KMS-11 (cell line): ENCODE results near the gene CYB561D1.

Source experiments
- H2AFZ ChIP-seq: fragments of 200-600 bp; sonication (generic); 2 replicates; pipeline ENCODE4 v1.6.1; 2016; ENCODE audit warnings: antibody characterized with exemption, mixed run types, low read depth
- H3K27ac ChIP-seq: fragments of 200-600 bp; sonication (generic); 2 replicates; pipeline ENCODE4 v1.6.1; 2016; ENCODE audit warnings: mild to moderate bottlenecking, mixed run types
- H3K27me3 ChIP-seq: fragments of 200-600 bp; sonication (generic); 2 replicates; pipeline ENCODE4 v1.6.1; 2017; ENCODE audit warnings: mild to moderate bottlenecking, low read depth, mixed run types, moderate library complexity; ENCODE audit not compliant: insufficient read depth
- H3K36me3 ChIP-seq: fragments of 200-600 bp; sonication (generic); 2 replicates; pipeline ENCODE4 v1.6.1; 2017; ENCODE audit warnings: mild to moderate bottlenecking, mixed run types; ENCODE audit not compliant: insufficient read depth
- H3K4me1 ChIP-seq: fragments of 200-600 bp; sonication (generic); 2 replicates; pipeline ENCODE4 v1.6.1; 2016; ENCODE audit warnings: mild to moderate bottlenecking, low read depth, mixed run types; ENCODE audit not compliant: poor library complexity, severe bottlenecking
- H3K4me2 ChIP-seq: fragments of 200-600 bp; sonication (generic); 2 replicates; pipeline ENCODE4 v1.7.0; 2016; ENCODE audit warnings: mild to moderate bottlenecking, mixed run types
- H3K4me3 ChIP-seq: fragments of 200-600 bp; sonication (generic); IDR thresholded peaks from 2 replicates; pipeline ENCODE4 v1.6.1; 2017; ENCODE audit warnings: low read depth, low read length, mixed read lengths; ENCODE audit not compliant: insufficient read depth
- H3K79me2 ChIP-seq: fragments of 200-600 bp; sonication (generic); 2 replicates; pipeline ENCODE4 v1.6.1; 2016; ENCODE audit warnings: low read depth, mixed run types; ENCODE audit not compliant: insufficient read depth
- H3K9ac ChIP-seq: fragments of 200-600 bp; sonication (generic); 2 replicates; pipeline ENCODE4 v1.6.1; 2016; ENCODE audit warnings: mild to moderate bottlenecking, mixed run types
- H4K20me1 ChIP-seq: fragments of 200-600 bp; sonication (generic); 2 replicates; pipeline ENCODE4 v1.6.1; 2016; ENCODE audit warnings: mild to moderate bottlenecking, mixed run types; ENCODE audit not compliant: insufficient read depth
- TF ChIP-seq, protein P1 (sequence below): fragments of 200-600 bp; sonication (generic); conservative IDR thresholded peaks from 2 replicates; pipeline ENCODE4 v1.6.1; 2017; ENCODE audit warnings: low read depth, mild to moderate bottlenecking, antibody characterized with exemption, low read length, moderate library complexity, mixed read lengths

Gene CYB561D1

DNA sequence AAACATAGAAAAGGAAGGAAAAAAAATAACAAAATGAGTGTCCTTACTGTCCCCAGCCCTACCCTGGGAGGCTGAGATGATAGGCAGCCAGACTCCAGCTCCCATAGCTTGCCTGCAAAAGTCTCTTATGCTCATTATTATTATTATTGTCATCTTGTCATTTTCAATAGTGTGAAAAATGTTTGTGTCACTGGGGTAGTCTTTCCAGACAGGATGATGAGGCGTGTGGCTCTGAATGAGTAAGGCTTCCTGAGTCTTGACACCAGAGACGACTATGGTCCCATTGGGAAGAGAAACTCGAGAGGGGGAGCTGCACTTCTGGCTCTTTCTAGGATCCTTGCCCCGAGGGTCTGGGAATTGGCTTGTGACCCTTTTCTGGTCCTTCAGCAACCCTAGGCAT lies 1.1 kb upstream of the CYB561D1 start:
- Histone ChIP-seq H3K4me1 (peaks cover 18% of the 10 kb centered on the region), H4K20me1 (no peaks in the 10 kb centered on the region), H3K4me3 (no peak overlapping the region), H3K4me2 (no peak overlapping the region), H3K36me3 (no peaks in the 10 kb centered on the region; the same call in 1 of the 2 replicates), H3K27me3 (no peaks in the 10 kb centered on the region), H2AFZ (no peak overlapping the region), H3K9ac (no peak overlapping the region), H3K79me2 (peaks cover 14% of the 10 kb centered on the region; the same call in 1 of the 2 replicates), H3K27ac (no peak overlapping the region)
- TF ChIP-seq, protein P1, sequence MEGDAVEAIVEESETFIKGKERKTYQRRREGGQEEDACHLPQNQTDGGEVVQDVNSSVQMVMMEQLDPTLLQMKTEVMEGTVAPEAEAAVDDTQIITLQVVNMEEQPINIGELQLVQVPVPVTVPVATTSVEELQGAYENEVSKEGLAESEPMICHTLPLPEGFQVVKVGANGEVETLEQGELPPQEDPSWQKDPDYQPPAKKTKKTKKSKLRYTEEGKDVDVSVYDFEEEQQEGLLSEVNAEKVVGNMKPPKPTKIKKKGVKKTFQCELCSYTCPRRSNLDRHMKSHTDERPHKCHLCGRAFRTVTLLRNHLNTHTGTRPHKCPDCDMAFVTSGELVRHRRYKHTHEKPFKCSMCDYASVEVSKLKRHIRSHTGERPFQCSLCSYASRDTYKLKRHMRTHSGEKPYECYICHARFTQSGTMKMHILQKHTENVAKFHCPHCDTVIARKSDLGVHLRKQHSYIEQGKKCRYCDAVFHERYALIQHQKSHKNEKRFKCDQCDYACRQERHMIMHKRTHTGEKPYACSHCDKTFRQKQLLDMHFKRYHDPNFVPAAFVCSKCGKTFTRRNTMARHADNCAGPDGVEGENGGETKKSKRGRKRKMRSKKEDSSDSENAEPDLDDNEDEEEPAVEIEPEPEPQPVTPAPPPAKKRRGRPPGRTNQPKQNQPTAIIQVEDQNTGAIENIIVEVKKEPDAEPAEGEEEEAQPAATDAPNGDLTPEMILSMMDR = no peak

DNA sequence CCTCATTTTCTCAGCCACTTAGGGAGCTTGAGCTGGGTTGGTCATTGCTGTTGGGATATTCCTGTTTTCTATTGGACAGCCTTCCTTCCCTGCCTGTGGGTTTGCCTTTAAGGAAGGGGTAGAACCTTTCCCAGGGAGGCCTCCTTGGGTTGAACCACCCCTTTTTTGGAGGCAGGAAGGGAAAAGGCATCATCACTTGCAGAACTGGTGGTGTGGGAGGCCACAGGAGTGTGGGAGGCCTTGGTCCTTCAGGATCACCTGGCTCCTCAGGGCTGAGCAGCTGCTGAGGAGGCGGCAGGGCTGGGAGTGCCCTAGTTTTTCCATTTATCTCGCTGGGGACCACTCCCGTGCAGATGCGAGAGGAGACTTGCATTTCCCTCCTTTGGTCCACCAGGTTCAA lies 667 bp upstream of the CYB561D1 start:
- TF ChIP-seq, protein P1 = no peak
- H4K20me1 ChIP-seq = no peaks in the 10 kb centered on the region

DNA sequence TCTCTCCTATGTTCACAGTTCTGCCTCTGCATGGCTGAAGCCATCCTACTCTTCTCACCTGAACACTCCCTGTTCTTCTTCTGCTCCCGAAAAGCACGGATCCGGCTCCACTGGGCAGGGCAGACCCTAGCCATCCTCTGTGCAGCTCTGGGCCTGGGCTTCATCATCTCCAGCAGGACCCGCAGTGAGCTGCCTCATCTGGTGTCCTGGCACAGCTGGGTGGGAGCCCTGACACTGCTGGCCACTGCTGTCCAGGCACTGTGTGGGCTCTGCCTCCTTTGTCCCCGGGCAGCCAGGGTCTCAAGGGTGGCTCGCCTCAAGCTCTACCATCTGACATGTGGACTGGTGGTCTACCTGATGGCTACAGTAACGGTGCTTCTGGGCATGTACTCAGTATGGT lies 1.8 kb downstream of the CYB561D1 start:
- no peak overlapping the region; the same call in 1 of the 2 replicates for H3K4me2 ChIP-seq
- peaks cover 14% of the 10 kb centered on the region; the same call in 1 of the 2 replicates for H3K79me2 ChIP-seq
- no peaks in the 10 kb centered on the region for H4K20me1 ChIP-seq
- TF ChIP-seq, protein P1 = no peak
- no peak overlapping the region for H2AFZ ChIP-seq
- H3K4me3 ChIP-seq = no peak overlapping the region
- peaks cover 18% of the 10 kb centered on the region for H3K4me1 ChIP-seq
- no peak overlapping the region for H3K27ac ChIP-seq
- no peaks in the 10 kb centered on the region for H3K27me3 ChIP-seq
- no peaks in the 10 kb centered on the region; the same call in 1 of the 2 replicates for H3K36me3 ChIP-seq
- no peak overlapping the region for H3K9ac ChIP-seq

More for the DNA sequence above, 667 bp upstream of the CYB561D1 start:
- Histone ChIP-seq H3K27me3 (no peaks in the 10 kb centered on the region), H3K9ac (no peak overlapping the region), H3K4me2 (peak overlapping the region; percentile 61), H2AFZ (peak overlapping the region; percentile 75), H3K4me3 (no peak overlapping the region), H3K36me3 (no peaks in the 10 kb centered on the region; the same call in 1 of the 2 replicates), H3K4me1 (peaks cover 18% of the 10 kb centered on the region), H3K79me2 (peaks cover 14% of the 10 kb centered on the region; the same call in 1 of the 2 replicates), H3K27ac (no peak overlapping the region)

DNA sequence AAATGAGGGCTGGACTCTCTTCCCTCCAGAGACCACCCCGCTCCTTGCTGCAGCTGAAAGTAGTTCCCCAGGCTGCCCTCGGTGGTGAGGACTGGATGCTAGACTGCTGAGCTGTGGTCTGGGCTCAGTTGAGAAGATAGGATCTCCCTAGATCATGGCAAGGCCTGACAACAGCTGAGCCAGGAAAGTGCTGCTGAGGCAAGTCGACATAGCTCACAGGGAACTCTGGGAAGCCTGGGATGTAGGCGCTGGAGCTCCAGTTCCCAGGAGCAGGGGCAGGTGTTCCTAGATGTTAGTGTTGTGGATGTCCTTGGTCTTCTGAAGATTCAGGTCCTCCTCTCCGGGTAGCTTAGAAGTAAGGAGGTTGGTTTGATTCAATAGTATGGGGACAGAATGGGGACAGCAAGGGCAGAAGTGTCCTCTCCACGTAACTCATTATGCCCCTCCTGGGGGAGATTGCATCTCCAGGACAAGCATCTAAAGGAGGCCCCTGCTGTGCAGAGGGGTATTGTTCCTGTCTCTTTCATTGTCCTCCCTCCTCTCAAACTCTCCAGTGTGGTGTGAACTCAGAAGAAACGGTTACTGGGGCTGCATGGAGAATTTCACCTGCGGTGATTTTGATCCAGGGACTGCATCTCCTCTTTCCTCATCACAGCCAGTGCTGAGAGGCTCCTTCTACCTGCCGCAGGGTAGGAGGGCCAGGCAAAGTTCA lies 3.7 kb downstream of the CYB561D1 start:
- Histone ChIP-seq H4K20me1 (no peaks in the 10 kb centered on the region), H3K4me1 (peaks cover 18% of the 10 kb centered on the region), H3K4me2 (no peak overlapping the region), H3K79me2 (peaks cover 14% of the 10 kb centered on the region; the same call in 1 of the 2 replicates), H3K27me3 (no peaks in the 10 kb centered on the region), H3K9ac (no peak overlapping the region), H3K36me3 (no peaks in the 10 kb centered on the region; the same call in 1 of the 2 replicates), H2AFZ (no peak overlapping the region), H3K4me3 (no peak overlapping the region), H3K27ac (no peak overlapping the region)
- TF ChIP-seq, protein P1 = no peak
